GM19324 (cell line): ENCODE measurements around the gene PTK7.

Source experiments
- ATAC-seq: cut with Tn5 transposase; IDR thresholded peaks from one replicate; pipeline ENCODE4 v1.9.1; 2021; ENCODE audit warnings: mild to moderate bottlenecking, moderate library complexity; ENCODE audit not compliant: unreplicated experiment, low FRiP score

PTK7 gene

GRCh38 chr6:43196337-43196736, 120.2 kb downstream of the PTK7 start:
- ATAC-seq: no peak

DNA sequence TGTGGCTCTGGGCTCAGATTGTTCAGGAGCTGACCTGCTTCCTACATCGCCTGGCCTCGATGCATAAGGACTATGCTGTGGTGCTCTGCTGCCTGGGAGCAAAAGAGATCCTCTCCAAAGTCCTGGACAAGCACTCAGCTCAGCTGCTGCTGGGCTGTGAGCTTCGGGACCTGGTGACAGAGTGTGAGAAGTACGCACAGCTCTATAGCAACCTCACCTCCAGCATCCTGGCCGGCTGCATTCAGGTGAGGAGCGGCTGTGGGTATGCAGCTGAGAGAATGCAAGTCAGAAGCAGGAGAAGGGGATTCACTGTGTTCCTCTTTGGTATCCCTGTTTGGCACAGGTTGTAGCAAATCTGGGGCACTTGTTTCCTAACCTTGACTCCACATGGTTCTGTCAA, 123.8 kb downstream of the PTK7 start:
- ATAC-seq: no peak

DNA sequence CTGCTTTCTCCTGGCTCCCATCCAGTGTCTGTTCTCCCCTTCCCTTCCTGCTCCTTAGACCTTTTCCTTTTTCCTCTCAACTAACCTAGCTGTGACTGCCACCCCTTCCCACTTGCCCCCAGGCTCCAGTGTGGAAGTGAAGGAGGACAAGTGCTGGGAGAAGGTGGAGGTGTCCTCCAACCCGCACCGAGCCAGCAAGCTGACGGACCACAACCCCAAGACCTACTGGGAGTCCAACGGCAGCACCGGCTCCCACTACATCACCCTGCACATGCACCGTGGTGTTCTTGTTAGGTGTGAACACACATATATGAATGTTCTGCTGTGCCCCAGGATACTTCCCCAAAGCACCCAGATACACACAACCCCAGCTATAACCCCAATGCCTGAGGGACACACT, 124.4 kb downstream of the PTK7 start:
- ATAC-seq: no peak

DNA sequence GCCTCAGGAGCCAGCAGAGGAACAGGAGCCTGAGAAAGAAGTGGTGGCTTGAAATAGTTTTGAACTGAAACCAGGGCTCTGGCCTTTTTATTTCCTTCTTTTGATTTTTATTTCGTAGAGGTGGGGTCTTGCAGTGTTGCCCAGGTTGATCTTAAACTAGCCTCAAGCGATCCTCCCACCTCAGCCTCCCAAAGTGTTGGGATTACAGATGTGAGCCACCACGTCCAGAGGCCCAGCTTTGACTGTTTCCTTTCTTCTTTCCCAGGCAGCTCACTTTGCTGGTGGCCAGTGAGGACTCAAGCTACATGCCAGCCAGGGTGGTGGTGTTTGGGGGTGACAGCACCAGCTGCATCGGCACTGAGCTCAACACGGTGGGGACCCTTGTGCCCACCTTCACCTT, 126.3 kb downstream of the PTK7 start:
- no peak for ATAC-seq

DNA sequence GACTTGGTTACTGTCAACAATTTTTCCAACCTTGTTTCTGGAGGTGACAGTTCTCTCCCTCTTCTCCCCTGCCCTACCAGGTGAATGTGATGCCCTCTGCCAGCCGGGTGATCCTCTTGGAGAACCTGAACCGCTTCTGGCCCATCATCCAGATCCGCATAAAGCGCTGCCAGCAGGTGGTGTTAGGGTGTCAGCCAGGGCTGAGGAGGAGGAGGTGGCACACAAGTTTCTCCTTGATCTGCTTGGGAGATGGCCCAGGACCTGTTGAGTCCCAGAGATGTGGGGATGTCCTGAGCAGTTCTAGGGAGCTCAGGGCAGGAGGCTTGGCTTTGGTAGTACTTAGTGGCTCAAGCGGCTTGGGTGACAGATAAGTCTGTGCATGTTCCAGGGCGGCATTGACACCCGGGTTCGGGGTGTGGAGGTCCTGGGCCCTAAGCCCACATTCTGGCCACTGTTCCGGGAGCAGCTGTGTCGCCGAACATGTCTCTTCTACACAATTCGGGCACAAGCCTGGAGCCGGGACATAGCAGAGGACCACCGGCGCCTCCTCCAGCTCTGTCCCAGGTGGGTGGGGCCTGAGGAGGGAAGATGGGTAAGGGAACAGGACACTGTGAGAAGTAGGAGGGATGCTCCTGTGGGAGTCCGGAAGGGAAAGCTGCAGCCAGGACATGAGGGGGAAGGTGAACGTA, 127.1 kb downstream of the PTK7 start:
- ATAC-seq: no peak

DNA sequence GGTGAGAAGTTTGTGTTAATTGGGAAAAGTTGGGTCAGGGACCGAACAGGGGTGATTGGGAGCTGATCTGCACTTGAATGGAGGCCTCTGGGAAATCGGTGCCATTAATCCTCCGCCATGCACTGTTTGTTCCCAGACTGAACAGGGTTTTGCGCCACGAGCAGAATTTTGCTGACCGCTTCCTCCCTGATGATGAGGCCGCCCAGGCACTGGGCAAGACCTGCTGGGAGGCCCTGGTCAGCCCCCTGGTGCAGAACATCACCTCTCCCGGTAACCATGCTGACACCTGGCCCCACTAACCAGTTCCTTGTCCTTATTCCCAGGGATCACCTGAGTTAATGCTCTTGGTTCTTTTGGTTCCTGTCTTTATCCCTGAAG, 127.6 kb downstream of the PTK7 start:
- no peak for ATAC-seq

DNA sequence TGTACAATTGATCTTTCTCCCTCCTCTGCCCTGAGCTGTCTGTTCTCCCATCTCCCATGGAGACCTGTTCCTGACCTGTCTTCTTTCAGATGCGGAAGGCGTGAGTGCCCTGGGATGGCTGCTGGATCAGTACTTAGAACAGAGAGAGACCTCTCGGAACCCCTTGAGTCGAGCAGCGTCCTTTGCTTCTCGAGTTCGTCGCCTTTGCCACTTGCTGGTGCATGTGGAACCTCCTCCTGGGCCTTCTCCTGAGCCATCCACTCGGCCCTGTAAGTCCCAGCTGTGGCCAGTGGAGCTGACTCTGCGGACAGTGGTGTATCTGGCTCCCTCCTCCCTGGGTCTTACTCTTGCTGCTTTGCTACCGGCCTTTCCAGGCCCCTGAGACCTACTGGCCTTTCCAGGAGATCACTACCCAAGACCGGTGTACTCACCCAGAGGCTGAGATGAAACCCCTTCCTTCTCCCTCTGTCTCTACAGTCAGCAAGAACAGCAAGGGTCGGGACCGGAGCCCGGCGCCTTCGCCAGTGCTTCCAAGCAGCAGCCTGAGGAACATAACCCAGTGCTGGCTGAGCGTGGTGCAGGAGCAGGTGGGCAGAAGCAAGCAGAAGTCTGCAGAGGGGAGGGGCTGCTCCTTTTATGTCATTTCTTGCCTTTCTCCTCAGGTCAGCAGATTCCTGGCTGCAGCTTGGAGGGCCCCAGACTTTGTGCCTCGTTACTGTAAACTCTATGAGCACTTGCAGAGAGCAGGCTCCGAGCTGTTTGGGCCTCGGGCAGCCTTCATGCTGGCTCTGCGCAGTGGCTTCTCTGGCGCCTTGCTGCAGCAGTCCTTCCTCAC, 128.4 kb downstream of the PTK7 start:
- ATAC-seq: no peak

DNA sequence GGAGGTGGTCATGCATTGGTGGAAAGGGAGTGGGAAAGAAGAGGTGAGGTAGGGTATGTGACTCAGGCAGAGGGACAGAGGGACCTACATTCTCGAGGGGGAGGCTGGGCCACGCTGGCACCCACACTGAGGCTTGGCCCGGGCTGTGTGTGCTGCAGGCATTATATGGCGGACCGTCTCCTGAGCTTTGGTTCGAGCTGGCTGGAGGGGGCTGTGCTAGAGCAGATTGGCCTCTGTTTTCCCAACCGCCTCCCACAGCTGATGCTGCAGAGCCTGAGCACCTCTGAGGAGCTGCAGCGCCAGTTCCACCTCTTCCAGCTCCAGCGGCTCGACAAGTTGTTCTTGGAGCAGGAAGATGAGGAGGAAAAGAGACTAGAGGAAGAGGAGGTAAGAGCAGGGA, 129.7 kb downstream of the PTK7 start:
- ATAC-seq: no peak

GRCh38 chr6:43207286-43207685, 131.2 kb downstream of the PTK7 start:
- ATAC-seq: no peak
